DND-41 (cell line): ENCODE results near the gene REXO4.

Experiments
- EZH2 ChIP-seq: IDR thresholded peaks from 3 replicates; pipeline ENCODE4 v1.6.1; 2012; ENCODE audit warnings: borderline replicate concordance, low read depth, mild to moderate bottlenecking, moderate library complexity, low read length, inconsistent platforms; ENCODE audit not compliant: severe bottlenecking
- TF ChIP-seq, protein P1 (sequence below): IDR thresholded peaks from 2 replicates; pipeline ENCODE4 v1.5.1; 2012; ENCODE audit warnings: borderline replicate concordance, low read length, moderate library complexity, mild to moderate bottlenecking; ENCODE audit not compliant: poor library complexity, severe bottlenecking; ENCODE audit errors: extremely low read depth

DNA sequence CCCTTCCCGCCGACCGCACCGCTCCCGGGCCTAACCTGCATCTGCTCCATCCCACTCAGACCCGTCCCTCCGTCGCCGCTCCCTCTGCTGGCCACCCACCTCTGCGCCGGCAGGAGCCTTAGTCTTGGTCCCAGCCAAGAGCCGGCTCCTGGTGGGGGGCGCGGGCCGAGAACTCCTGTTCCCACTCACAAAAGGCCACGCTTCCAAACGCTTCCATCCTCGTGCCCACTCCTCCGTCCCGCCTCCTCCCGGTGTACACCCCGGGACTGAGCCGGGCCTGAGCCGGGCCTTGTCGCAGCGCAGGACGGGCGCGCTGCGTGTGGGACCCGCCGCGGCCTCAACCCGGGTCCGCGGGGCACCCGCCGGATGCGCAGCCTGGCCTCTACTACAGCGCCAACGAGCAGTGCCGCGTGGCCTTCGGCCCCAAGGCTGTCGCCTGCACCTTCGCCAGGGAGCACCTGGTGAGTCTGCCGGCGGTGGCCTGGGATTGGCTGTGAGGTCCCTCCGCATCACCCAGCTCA, 11.9 kb upstream of the REXO4 start:
- TF ChIP-seq, protein P1, sequence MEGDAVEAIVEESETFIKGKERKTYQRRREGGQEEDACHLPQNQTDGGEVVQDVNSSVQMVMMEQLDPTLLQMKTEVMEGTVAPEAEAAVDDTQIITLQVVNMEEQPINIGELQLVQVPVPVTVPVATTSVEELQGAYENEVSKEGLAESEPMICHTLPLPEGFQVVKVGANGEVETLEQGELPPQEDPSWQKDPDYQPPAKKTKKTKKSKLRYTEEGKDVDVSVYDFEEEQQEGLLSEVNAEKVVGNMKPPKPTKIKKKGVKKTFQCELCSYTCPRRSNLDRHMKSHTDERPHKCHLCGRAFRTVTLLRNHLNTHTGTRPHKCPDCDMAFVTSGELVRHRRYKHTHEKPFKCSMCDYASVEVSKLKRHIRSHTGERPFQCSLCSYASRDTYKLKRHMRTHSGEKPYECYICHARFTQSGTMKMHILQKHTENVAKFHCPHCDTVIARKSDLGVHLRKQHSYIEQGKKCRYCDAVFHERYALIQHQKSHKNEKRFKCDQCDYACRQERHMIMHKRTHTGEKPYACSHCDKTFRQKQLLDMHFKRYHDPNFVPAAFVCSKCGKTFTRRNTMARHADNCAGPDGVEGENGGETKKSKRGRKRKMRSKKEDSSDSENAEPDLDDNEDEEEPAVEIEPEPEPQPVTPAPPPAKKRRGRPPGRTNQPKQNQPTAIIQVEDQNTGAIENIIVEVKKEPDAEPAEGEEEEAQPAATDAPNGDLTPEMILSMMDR, result no peak
- TF ChIP-seq EZH2, result no peak
